Mesothelial cell of epicardium (in vitro differentiated cells): ENCODE results near the gene RBMS1. TPM values are rescaled to one million over a fixed set of nuclear protein-coding genes. Genes with fewer than 3 reads are reported as not detected.

Experiments
- DNase-seq, 2 experiments: peaks; one replicate each; pipeline ENCODE4 v3.0.0; 2021; ENCODE audit warnings: low spot score in 2 of 2; ENCODE audit not compliant: unreplicated experiment in 2 of 2
- H3K27ac Mint-ChIP-seq: 2 replicates; pipeline ENCODE4 v1.8.0; 2021; ENCODE audit warnings: mixed read lengths
- H3K27me3 Mint-ChIP-seq: 2 replicates; pipeline ENCODE4 v1.8.0; 2021; ENCODE audit warnings: low read depth, mixed read lengths
- H3K36me3 Mint-ChIP-seq: 2 replicates; pipeline ENCODE4 v1.8.0; 2021; ENCODE audit warnings: mixed read lengths
- H3K4me1 Mint-ChIP-seq: 2 replicates; pipeline ENCODE4 v1.8.0; 2021; ENCODE audit warnings: mixed read lengths
- H3K4me3 Mint-ChIP-seq: 2 replicates; pipeline ENCODE4 v1.8.0; 2021; ENCODE audit warnings: mild to moderate bottlenecking, moderate library complexity, mixed read lengths
- H3K9me3 Mint-ChIP-seq: 2 replicates; pipeline ENCODE4 v1.8.0; 2021; ENCODE audit warnings: mixed read lengths
- CTCF ChIP-seq: fragments of 200-600 bp; sonication (generic); IDR thresholded peaks from one replicate; pipeline ENCODE4 v1.5.0; 2021; ENCODE audit warnings: antibody characterized with exemption; ENCODE audit not compliant: unreplicated experiment
- total RNA-seq: library from RNA; stranded (reverse); gene quantifications from 3 replicates; pipeline ENCODE4 v1.2.1, GENCODE V29; 2021

RBMS1 gene
- total RNA-seq, 1 donor from 2014 or later: 128 TPM

- Mint-ChIP-seq H3K27ac (no peak overlapping the region), H3K9me3 (no peaks in the 10 kb centered on the region), H3K36me3 (peaks cover 2% of the 10 kb centered on the region), H3K4me1 (peaks cover 20% of the 10 kb centered on the region), H3K4me3 (no peak overlapping the region), H3K27me3 (no peaks in the 10 kb centered on the region)
- no peak for TF ChIP-seq CTCF
- no peak for DNase-seq
Measured at GRCh38 chr2:160463245-160463644, 30.4 kb downstream of the RBMS1 start.

GRCh38 chr2:160460333-160460731, 33.3 kb downstream of the RBMS1 start:
- no peaks in the 10 kb centered on the region for H3K9me3 Mint-ChIP-seq
- peaks cover 21% of the 10 kb centered on the region for H3K4me1 Mint-ChIP-seq
- no peak for DNase-seq
- H3K27me3 Mint-ChIP-seq: no peaks in the 10 kb centered on the region
- TF ChIP-seq CTCF: no peak
- H3K4me3 Mint-ChIP-seq: no peak overlapping the region
- peaks cover 5% of the 10 kb centered on the region for H3K36me3 Mint-ChIP-seq
- no peak overlapping the region for H3K27ac Mint-ChIP-seq

GRCh38 chr2:160459538-160460332, 33.9 kb downstream of the RBMS1 start:
- Mint-ChIP-seq H3K9me3 (no peaks in the 10 kb centered on the region), H3K27me3 (no peaks in the 10 kb centered on the region), H3K4me1 (peaks cover 21% of the 10 kb centered on the region), H3K36me3 (peaks cover 5% of the 10 kb centered on the region), H3K27ac (peak overlapping the region; percentile 69), H3K4me3 (no peak overlapping the region)
- DNase-seq: no peak
- TF ChIP-seq CTCF: no peak

- no peak for TF ChIP-seq CTCF
- H3K4me3 Mint-ChIP-seq: no peak overlapping the region
- no peak for DNase-seq
- H3K27ac Mint-ChIP-seq: no peak overlapping the region
- H3K4me1 Mint-ChIP-seq: peaks cover 17% of the 10 kb centered on the region
- H3K27me3 Mint-ChIP-seq: no peaks in the 10 kb centered on the region
- H3K9me3 Mint-ChIP-seq: no peaks in the 10 kb centered on the region
- H3K36me3 Mint-ChIP-seq: peaks cover 5% of the 10 kb centered on the region
Measured at GRCh38 chr2:160458718-160459453, 34.7 kb downstream of the RBMS1 start.

- Mint-ChIP-seq H3K36me3 (peaks cover 5% of the 10 kb centered on the region), H3K4me3 (no peak overlapping the region), H3K27me3 (no peaks in the 10 kb centered on the region), H3K4me1 (peaks cover 15% of the 10 kb centered on the region), H3K9me3 (no peaks in the 10 kb centered on the region), H3K27ac (no peak overlapping the region)
- no peak for TF ChIP-seq CTCF
- no peak for DNase-seq
Measured at GRCh38 chr2:160457588-160457987, 36.0 kb downstream of the RBMS1 start.
